A549 (cell line): Measurements from ENCODE around the gene PLCH2.

ENCODE experiments used
- POLR2A ChIP-seq: IDR thresholded peaks from 2 replicates; pipeline ENCODE4 v1.6.1; 2012; ENCODE audit warnings: mild to moderate bottlenecking, low read length
- SREBF2 ChIP-seq: fragments of 450-650 bp; IDR thresholded peaks from 2 replicates; pipeline ENCODE4 v1.6.1; 2014; ENCODE audit warnings: mild to moderate bottlenecking, moderate library complexity

- TF ChIP-seq SREBF2 (no peak), POLR2A (no peak)
Observed at GRCh38 chr1:2508180-2508579, 32.1 kb downstream of the PLCH2 start.
